ENCODE data around the gene B3GNT5. TPM values are rescaled to one million over a fixed set of nuclear protein-coding genes. Genes with fewer than 3 reads are reported as not detected.

Gene B3GNT5
- total RNA-seq, 4 donors from 2014 or later: 18.2 to 41.2 (median 26.0) TPM

DNA sequence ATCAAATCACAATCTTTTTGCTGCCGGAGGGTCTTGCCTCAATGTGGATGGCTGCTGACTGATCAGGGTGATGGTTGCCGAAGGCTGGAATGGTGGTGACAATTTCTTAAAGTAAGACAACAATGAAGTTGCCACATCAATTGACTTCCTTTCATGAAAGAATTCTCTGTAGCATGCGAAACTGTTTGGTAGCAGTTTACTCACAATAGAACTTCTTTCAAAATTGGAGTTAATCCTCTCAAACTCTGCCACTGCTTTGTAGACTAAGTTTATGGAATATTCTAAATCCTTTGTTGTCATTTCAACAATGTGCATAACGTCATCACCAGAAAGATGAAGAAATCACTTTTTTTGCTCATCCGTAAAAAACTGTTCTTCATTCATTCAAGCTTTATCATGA lies 65.8 kb downstream of the B3GNT5 start:
- TF ChIP-seq POLR2A (IDR thresholded peaks at IDR 0.05) (no peak), CTCF (IDR thresholded peaks at IDR 0.05 in 4 of 5, conservative IDR thresholded peaks at IDR 0.05 in 1 of 5) (no peak)
- no peaks in the 10 kb centered on the region for H3K4me1 ChIP-seq

DNA sequence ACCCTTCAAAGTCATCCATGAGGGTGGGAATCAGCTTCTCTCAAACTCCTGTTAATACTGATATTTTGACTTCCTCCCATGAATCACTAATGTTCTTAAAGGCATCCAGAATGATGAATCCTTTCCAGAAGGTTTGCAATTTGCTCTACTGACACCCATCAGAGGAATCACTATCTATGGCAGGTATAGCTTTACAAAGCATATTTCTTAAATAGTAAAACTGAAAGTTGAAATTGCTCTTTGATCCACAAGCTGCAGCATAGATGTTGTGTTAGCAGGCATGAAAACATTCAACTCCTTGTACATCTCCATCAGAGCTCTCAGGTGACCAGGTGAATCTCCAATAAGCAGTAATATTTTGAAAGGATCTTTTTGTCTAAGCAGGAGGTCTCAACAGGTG lies 66.3 kb downstream of the B3GNT5 start:
- TF ChIP-seq POLR2A (IDR thresholded peaks at IDR 0.05) (no peak), CTCF (IDR thresholded peaks at IDR 0.05 in 4 of 5, conservative IDR thresholded peaks at IDR 0.05 in 1 of 5) (no peak)
- no peak for ATAC-seq

More for the DNA sequence above, 65.8 kb downstream of the B3GNT5 start:
- in situ Hi-C loops (cut with MboI; ENCODE audit: low sequenced_read_pairs in 4 of 4): no loop called here
- no peak overlapping the region for H3K27ac ChIP-seq
- H3K9me3 ChIP-seq: no peaks in the 10 kb centered on the region
- H3K36me3 ChIP-seq: no peaks in the 10 kb centered on the region
- intact Hi-C loops (cut with DNase I; ENCODE audit: low total_unique reads): no loop called here
- DNase-seq (no peak), ATAC-seq (no peak)
- H3K27me3 ChIP-seq: no peaks in the 10 kb centered on the region
- H3K4me3 ChIP-seq: no peak overlapping the region

More for the DNA sequence above, 66.3 kb downstream of the B3GNT5 start:
- DNase-seq: no peak
- Histone ChIP-seq H3K9me3 (no peaks in the 10 kb centered on the region), H3K36me3 (no peaks in the 10 kb centered on the region), H3K4me1 (no peaks in the 10 kb centered on the region), H3K27ac (no peak overlapping the region), H3K4me3 (no peak overlapping the region), H3K27me3 (no peaks in the 10 kb centered on the region)
- intact Hi-C loops (cut with DNase I; ENCODE audit: low total_unique reads): no loop called here
- in situ Hi-C loops (cut with MboI; ENCODE audit: low sequenced_read_pairs in 4 of 4): no loop called here

Other genes with a start within 250 kb of the B3GNT5 start
- gene MCCC1, start 153.8 kb upstream of the B3GNT5 start, total RNA-seq: 10 to 100 TPM; 11.5 to 24.5 (median 20.6) TPM
- gene LAMP3, start 90.5 kb upstream of the B3GNT5 start, total RNA-seq: not detected
- gene MCF2L2, start 175.4 kb downstream of the B3GNT5 start, total RNA-seq: under 1 TPM; 0.27 to 0.61 (median 0.46) TPM

Measured in gastrocnemius medialis (tissue), 4 donors.